UCSD-AML1 (cell line): Measurements from ENCODE around the gene TSACC.
"Not testable (repeated sequence)": the region's sequence is repeated elsewhere in the genome, so short reads cannot be mapped to it uniquely, and the experiment has no call there.

Source experiments
- DNase-seq: peaks from one replicate; lab custom pipeline; 2025; ENCODE audit not compliant: unreplicated experiment; lab: John Stamatoyannopoulos, UW

Gene TSACC

GRCh38 chr1:156346035-156346434 lies 7.7 kb downstream of the TSACC start:
- DNase-seq: not testable (repeated sequence)

DNA sequence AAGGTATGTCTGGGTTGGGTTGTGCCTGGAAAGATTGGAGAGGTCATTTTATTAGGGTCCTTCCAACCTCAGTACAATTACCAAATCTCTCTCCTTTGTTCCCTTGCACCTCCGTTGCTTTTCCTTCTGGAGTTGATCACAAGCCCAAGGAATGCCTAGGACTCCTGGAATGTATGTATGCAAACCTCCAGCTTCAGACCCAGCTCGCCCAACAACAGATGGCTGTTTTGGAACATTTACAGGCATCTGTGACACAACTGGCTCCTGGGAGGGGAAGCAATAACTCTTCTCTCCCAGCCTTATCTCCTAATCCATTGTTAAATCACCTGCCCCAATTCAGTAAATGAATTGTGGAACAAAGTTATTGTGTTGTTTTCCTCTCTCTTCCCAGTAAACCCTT lies 8.3 kb downstream of the TSACC start:
- DNase-seq: no peak

DNA sequence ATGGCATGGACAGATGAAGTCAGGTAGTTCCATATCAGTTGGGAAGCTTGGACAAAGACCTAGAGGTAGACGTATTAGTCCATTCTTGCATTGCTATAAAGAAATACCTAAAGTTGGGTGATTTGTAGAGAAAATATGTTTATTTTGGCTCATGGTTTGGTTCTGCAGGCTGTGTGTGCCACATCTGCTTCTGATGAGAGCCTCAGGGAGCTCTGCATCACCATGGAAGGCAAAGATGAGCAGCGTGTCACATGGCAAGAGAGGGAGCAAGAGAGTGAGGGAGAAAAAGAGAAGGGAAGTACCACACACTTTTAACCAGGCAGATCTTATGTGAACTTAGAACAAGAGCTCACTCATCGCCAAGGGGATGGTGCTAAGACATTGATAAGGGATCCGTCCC lies 9.0 kb downstream of the TSACC start:
- no peak for DNase-seq

GRCh38 chr1:156352481-156352880 lies 14.2 kb downstream of the TSACC start:
- DNase-seq: not testable (repeated sequence)

DNA sequence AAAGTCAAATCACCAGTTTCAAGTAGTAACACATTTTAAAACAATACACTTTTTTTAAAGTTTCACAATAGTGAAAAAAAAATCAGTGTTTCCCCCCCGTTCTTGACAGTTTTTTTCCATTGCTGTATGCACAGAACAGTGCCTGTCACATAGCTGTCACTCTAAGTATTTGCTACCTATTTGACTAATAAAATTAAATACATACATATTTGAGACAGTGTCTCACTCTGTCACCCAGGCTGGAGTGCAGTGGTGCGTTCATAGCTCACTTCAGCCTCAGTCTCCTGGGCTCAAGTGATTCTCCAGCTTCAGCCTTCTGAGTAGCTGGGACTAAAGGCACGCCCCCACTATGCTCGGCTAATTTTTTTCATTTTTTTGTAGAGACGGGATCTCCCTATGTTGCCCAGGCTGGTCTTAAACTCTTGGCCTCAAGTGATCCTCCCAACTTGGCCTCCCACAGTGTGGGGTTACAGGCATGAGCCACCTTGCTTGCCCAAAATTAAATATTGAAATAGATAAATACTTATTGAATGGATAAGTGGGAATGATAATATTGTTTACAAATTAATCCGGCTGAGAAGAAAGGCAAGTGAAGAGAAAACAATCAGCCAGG lies 18.0 kb downstream of the TSACC start:
- DNase-seq: no peak

DNA sequence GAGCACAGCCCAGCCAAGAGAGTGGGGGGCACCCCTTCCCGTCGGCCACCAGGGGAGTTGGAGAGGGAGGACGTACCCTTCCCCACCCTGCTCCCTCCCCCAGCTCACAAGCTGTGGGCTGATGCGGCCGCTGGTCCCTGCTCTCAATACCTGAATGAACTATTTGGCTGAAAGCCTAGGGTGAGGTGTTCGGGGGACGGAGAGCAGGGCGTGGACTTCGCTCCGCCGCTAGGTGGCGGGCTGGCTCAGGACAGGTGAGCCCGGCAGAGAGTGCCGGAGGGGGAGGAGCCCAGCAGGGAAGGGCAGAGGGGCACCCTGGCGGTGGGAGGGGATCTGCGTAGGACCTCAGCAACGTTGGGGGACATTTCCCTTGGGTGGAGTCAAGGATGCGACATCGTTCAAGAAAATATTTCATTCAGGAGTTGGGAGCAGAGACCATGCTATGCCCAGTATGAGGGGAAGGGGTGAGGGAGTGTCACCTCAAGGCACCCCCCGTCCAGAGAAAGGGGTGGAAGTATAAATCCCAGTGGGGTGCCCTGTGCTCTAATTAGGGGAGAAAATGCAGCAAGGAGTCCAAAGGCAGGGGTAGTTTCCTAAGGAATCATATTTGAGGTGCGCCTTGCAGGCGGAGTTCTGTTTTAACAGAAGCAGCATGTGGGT lies 18.7 kb downstream of the TSACC start:
- DNase-seq: no peak

GRCh38 chr1:156357977-156358376 lies 19.7 kb downstream of the TSACC start:
- DNase-seq: no peak

DNA sequence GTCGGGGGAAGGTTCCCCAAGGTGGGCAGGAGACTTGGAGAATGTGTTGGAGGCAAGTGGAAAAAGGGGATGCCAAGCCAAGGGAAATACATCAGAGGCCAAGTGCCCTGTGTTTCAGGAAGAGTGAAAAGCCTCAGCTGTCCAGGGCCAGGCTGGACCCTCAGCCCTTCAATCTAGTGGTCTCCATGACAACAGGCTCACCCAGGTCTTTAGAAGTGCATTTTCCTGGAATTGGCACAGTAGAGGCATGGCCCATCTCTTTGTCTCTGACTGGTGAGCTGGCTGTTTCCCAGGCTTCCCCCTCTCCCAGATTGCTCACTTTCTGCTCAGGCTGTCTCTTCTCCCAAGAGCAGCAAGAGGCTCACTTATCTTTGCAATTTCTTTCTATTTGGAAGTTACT lies 20.3 kb downstream of the TSACC start:
- DNase-seq: no peak

- no peak for DNase-seq
Measured at GRCh38 chr1:156359249-156359648, 20.9 kb downstream of the TSACC start.

DNA sequence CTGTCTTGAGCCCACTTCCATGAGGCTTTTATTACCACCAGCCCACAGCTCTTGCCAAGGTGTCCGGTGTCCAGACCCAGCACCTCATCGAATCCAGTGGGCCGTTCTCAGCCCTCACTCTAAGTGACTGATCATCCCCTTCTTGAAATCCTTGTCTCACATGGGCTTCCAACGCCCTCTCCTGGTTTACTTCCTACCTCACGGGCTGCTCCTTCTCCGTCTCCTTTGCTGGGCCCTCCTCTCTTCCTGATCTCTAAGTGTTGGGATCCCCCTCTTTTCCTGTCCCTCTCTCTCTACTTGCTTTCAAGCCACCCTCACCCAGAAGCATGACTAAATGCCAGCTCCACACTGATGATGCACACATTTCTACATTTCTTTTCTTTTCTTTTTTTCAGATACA lies 21.6 kb downstream of the TSACC start:
- peak; percentile 37 for DNase-seq

- DNase-seq: no peak
Measured at GRCh38 chr1:156360534-156360933, 22.2 kb downstream of the TSACC start.

- no peak for DNase-seq
Measured at GRCh38 chr1:156365754-156366153, 27.4 kb downstream of the TSACC start.

DNA sequence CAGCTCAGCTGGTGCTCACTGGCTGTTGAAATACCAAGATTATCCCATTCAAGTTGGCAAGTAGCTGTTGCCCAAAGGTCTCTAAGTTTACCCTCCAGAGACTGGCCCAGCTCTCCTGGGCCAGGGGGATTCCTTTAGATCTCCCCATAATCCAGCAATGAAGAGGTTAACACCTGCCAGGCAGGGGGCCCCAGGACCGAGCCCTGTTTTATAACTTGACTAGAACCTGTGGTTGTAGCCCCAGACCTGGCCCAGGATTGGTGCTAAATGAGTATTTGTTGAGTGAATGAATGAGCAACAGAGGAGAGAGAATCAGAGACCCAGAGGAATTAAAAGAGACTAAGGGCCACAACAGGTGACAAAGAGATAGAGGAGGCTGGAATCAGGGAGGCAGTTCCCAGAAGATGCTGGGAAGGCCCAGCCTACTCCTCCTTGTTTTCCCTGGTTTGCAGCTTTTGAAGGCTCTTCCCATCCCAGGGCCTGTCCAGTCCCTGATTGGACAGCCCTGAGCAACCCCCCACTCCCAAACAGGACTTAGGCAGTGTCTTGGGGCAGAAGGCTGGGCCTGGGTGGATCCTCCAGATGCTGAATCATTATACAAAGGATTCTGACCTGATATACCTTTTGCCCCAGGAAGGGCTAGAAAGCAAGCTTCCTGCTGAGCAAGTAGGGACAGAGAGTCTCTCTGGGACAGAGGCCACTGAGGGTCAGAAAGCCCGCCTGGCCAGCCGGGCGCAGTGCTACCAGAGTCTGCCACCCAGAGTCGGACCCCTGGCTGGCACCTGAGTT lies 28.2 kb downstream of the TSACC start:
- no peak for DNase-seq

GRCh38 chr1:156367383-156368156 lies 29.2 kb downstream of the TSACC start:
- no peak for DNase-seq

- DNase-seq: no peak
Measured at GRCh38 chr1:156368157-156368658, 29.9 kb downstream of the TSACC start.

DNA sequence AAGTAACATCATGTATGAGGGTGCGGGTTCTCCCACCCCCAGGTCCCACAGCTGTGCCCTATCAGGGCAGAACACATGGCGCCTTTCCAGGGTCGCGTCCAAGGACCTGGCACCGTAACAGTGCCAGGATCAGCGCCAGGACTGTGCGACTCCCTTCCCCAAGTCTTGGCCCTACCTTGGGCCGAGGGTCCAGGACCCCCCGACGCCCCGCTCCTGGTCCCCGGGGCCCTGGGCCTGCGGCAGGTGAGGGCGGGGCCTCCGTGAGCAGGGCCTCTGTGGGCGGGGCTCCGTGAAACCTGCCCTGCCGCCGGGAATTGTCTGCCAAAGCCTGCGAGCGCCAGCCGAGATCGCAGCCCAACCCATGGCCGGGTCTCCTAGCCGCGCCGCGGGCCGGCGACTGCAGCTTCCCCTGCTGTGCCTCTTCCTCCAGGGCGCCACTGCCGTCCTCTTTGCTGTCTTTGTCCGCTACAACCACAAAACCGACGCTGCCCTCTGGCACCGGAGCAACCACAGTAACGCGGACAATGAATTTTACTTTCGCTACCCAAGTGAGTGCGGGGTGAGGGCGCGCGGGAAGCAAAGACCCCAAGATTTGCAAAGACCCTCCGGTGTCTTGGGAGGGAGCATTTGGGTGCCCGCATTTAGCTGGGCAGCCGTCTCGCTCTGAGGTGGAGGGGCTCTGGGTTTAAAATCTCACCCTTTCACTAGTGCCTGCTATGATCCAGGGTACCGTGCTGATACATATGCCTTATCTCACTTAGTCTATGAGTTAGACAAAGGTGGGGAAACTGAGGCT lies 30.8 kb downstream of the TSACC start, which contains the start of gene RHBG:
RHBG (plus strand) TSS at position 323 of the 796 bp plus-strand sequence; CDS start at position 362, 39 bp downstream.
- DNase-seq: peak; percentile 33

GRCh38 chr1:156369685-156370286 lies 31.5 kb downstream of the TSACC start:
- not testable (repeated sequence) for DNase-seq

- DNase-seq: no peak
Measured at GRCh38 chr1:156371553-156372264, 33.4 kb downstream of the TSACC start.

- DNase-seq: no peak
Measured at GRCh38 chr1:156372265-156372586, 33.9 kb downstream of the TSACC start.
